C1 segment of cervical spinal cord (tissue), 14 donors: ENCODE data around the gene FNDC3A.
"Not testable (repeated sequence)": the region's sequence is repeated elsewhere in the genome, so short reads cannot be mapped to it uniquely, and the experiment has no call there.

Experiments
- DNase-seq, 14 donors: peaks; one replicate each; lab custom pipeline; 2025; lab: John Stamatoyannopoulos, UW

The FNDC3A gene

DNA sequence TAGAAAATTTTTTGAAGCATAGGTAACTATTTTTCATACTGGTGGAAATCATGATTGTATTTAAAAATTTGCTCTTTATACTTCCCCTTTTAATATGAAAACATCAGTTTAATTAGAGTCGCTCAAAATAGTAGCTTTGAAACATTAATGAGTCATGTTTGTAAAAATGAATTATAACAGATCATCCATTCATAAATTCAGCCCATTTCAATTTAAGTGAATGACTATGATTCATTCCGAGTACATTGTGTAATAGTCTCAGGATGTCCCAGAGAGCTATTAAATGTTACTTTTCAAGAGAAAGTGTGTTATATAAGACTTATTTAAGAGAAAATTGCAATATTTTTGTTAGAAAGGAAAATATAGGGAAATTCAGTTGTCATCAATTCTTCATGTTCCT lies 111.0 kb downstream of the FNDC3A start:
- DNase-seq = no peak

DNA sequence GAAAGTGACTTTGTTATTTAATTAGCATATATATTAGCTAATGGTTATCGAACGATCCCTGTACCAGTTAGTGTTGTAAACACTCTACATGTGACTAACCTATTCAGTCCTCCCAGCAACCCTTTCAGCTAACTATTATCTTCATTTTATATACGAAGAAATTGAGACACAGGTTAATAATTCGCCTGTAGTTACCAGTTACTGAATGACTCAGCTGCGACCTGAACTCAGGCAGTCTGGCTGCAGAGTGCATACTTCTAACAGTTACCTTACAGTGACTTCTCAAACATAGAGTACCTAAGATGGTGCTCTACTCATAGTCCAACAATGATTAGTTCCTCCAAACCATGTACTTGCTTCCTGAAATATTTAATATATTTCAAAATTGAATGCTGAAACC lies 117.7 kb downstream of the FNDC3A start:
- no peak for DNase-seq

- DNase-seq = peak in 1 of 14 donors; percentile 3
Measured at GRCh38 chr13:49097374-49097773, 121.7 kb downstream of the FNDC3A start.

GRCh38 chr13:49098198-49098597 lies 122.5 kb downstream of the FNDC3A start:
- peak in 1 of 14 donors; percentile 66 for DNase-seq

GRCh38 chr13:49098771-49099512 lies 123.2 kb downstream of the FNDC3A start:
- peak in 1 of 14 donors; percentile 4 for DNase-seq

DNA sequence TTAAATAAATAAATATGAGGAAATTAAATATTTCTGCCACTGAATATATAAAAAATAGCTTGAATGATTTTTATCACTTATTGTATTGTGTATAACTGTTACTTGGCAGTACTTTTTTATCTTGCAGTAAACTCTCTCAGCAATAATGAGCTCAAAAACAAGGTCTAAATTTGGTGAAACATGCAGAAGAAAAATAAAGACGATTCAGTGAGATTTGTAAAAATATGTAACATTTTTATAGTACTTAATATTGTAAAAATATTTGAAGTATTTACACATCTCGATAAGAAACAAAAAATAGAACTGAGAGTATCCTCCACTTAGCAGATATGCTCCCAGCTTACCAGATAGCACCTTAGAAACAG lies 123.8 kb downstream of the FNDC3A start:
- no peak for DNase-seq

- no peak for DNase-seq
Measured at GRCh38 chr13:49100637-49101570, 125.2 kb downstream of the FNDC3A start.

DNA sequence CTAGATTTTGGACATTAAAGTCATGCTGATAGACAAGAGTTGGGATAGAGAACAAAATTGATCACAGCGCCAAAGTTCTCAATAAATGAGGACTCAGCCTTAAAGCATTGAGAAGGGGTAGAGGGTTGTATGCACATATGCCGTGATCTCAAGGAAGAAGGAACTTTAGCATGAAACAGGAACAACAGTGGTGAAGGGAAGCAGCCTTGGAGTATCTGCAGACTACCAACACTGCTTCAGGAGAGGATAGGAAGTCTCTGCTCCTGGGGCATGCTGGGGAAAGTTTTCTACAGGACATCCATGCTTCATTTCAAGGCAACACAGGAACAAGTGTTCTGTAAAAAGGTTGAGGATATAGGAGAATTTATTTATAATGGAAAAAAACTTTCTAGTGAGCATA lies 132.5 kb downstream of the FNDC3A start:
- DNase-seq = no peak

DNA sequence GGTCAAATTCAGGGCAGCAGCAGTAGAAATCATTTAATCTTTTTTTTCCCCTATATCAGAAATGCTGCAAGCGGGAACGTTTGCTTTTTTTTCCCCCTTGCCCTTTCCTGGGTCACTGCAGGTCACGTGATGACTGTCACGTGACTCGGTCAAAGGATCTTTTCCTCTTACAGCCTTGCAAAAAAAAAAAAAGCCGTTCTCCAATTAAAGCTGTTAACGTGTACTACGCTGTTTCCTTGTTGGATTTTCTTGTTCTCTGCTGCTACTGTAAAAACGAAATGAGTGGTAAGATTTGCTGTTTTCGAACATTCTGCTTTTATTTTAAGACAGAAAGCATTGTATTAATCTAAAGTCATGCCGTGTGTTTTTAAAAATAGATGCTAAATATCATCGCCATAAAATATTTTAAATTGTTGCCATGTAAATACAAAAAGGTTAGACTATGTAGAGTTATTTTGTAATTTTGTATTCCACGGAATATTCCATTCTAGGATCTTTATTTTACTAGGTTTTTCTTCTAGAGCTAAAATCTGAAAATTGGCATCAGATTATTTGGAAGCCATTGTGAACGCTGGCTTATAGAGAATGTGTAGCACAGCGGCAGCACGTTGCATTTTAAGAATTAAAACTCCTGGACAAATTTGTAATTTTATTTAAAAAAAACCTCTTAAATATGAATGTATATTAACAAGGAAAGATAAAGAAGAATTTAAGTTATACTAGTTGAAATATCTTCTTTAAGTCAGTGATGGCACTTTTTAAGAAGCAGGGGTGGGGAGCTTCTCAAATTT lies 134.6 kb downstream of the FNDC3A start:
- peak in 13 of 14 donors; percentile 0 to 78 (median 40) for DNase-seq

- peak in 1 of 14 donors; percentile 16 for DNase-seq
Measured at GRCh38 chr13:49110913-49111170, 135.1 kb downstream of the FNDC3A start.

GRCh38 chr13:49112782-49113525 lies 137.2 kb downstream of the FNDC3A start:
- DNase-seq = no peak

DNA sequence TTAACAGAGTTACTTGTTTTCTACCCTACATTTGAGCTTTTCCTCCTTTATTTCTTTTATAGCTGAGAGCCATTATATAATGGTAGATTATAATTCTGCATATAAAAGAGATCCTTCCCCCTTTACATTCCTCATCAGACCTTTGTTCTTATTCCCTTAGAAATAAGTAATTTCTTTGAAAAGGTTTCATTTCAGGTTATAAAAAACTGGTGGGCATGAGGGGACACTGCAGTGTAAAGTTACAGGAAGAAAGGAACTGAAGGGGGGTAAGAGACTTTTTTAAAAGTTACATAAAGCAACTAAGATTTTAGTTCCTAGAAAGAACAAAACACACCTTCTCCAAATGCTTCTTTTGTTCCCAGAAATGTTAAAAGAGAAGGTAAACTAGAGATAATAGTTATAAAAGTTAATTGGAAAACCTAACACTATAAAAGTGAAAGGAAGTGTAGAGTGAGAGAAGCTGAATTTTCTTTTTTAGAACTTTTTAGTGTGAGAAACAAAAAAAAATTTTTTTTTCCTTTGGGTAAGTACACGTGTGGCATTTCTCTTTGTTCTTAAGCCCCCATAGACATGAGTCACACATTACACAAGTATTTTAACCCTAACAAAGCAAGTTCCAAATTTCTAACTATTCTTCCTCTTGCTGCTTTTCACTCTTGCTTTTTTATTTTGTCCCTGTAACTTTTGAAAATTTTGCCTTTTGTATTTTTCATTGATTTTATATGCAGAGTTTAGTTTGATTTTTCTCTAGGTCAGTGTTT lies 138.0 kb downstream of the FNDC3A start:
- DNase-seq = no peak

GRCh38 chr13:49116873-49117272 lies 141.2 kb downstream of the FNDC3A start:
- DNase-seq = no peak

DNA sequence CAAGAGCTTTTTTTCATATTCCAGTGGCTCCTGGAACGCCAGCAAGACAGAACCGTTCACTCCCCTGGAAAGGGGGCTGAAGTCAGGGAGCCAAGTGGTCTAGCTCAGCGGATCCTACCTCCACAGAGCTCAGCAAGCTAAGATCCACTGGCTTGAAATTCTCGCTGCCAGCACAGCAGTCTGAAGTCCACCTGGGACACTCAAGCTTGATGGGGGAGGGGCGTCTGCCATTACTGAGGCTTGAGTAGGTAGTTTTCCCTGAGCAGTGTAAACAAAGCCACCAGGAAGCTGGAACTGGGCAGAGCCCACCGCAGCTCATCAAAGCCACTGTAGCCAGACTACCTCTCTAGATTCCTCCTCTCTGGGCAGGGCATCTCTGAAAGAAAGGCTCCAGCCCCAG lies 142.7 kb downstream of the FNDC3A start:
- DNase-seq = not testable (repeated sequence)

DNA sequence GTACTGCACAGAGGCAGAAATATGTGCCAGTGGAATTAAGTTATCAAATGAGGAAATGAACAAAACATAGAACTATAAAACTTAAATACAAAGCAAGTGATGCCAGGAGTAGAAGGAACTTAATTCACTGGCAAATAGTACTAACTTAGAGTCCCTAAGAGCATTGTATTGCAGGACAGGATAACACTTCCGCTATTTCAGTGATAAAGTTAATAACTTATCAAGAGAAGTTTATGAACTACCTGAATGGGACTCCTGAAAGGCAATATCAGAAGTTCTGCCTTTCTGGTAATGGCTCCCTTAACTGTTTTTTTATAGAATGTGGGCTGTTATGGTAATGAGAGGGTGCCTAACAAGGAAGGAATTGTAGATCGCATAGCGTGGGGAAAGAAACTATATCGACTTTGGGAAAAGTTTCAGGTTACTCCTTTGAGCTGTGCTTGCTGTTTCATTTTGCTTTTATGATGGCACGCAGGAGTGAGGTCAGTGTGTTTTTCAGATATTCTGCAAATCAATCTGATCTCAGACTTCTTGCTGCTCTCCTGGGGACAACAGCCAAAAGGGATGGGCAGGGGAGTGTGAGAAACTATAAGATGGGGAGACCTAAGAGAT lies 149.1 kb downstream of the FNDC3A start:
- no peak for DNase-seq

- DNase-seq = no peak
Measured at GRCh38 chr13:49125964-49126524, 150.3 kb downstream of the FNDC3A start.

DNA sequence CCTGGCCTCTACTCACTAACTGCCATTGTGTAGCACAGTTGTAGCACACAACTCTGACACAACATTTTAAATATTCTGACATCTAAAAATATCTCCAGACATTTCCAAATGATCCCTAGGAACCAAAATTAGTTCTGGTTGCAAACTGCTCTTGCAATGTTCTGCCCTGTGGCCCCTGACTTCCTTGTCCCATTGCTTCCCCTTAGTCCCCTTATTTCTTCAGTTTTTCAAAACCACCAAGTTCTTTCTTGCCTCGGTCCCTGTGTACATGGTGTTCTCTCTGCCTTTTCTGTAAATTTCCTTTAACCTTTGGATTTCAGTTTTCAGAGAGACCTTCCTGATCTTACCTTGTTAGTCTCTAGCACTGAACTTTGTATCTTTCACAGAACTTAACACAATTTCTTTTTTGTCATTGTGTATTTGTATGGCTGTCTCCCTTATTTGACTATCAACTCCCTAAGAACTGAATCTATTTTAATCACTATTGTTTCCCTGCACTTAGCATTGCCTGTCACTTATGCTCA lies 156.8 kb downstream of the FNDC3A start:
- DNase-seq = no peak

- DNase-seq = no peak
Measured at GRCh38 chr13:49134305-49134704, 158.6 kb downstream of the FNDC3A start.

- not testable (repeated sequence) for DNase-seq
Measured at GRCh38 chr13:49137138-49137643, 161.5 kb downstream of the FNDC3A start.
